ENCODE measurements around the gene POLN. TPM values are rescaled to one million over a fixed set of nuclear protein-coding genes. Genes with fewer than 3 reads are reported as not detected.
A peak's percentile ranks its signal among the peaks of the same experiment; 100 is the strongest.

The POLN gene
- total RNA-seq, 2 donors from 2014 or later, result 1.6 to 2.8 TPM

- Histone ChIP-seq H3K4me1 (peaks cover 10% of the 10 kb centered on the region), H3K27ac (no peak overlapping the region), H3K9ac (ENCODE audit: low read depth in 2 of 2, low read length in 2 of 2) (peak overlapping the region in 1 of 2 donors; percentile 77), H3K4me3 (no peak overlapping the region), H3K36me3 (no peaks in the 10 kb centered on the region), H3K27me3 (no peaks in the 10 kb centered on the region), H3K9me3 (no peaks in the 10 kb centered on the region)
- no peak for DNase-seq
- TF ChIP-seq, protein P1, sequence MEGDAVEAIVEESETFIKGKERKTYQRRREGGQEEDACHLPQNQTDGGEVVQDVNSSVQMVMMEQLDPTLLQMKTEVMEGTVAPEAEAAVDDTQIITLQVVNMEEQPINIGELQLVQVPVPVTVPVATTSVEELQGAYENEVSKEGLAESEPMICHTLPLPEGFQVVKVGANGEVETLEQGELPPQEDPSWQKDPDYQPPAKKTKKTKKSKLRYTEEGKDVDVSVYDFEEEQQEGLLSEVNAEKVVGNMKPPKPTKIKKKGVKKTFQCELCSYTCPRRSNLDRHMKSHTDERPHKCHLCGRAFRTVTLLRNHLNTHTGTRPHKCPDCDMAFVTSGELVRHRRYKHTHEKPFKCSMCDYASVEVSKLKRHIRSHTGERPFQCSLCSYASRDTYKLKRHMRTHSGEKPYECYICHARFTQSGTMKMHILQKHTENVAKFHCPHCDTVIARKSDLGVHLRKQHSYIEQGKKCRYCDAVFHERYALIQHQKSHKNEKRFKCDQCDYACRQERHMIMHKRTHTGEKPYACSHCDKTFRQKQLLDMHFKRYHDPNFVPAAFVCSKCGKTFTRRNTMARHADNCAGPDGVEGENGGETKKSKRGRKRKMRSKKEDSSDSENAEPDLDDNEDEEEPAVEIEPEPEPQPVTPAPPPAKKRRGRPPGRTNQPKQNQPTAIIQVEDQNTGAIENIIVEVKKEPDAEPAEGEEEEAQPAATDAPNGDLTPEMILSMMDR (IDR thresholded peaks at IDR 0.05), result no peak
- intact Hi-C loops (cut with DNase I), result no loop called here
These were observed 17.8 kb upstream of the POLN start for GRCh38 chr4:2259541-2260343.

- DNase-seq, result peak; percentile 17
- no peak overlapping the region for H3K4me3 ChIP-seq
- H3K9me3 ChIP-seq, result no peaks in the 10 kb centered on the region
- no peaks in the 10 kb centered on the region for H3K27me3 ChIP-seq
- intact Hi-C loops (cut with DNase I), result no loop called here
- H3K27ac ChIP-seq, result no peak overlapping the region
- TF ChIP-seq, protein P1 (IDR thresholded peaks at IDR 0.05), result no peak
- H3K4me1 ChIP-seq, result peaks cover 10% of the 10 kb centered on the region
- peaks cover 4% of the 10 kb centered on the region for H3K36me3 ChIP-seq
- H3K9ac ChIP-seq (ENCODE audit: low read depth in 2 of 2, low read length in 2 of 2), result no peak overlapping the region
These were observed 17.2 kb upstream of the POLN start for GRCh38 chr4:2259036-2259540.

DNA sequence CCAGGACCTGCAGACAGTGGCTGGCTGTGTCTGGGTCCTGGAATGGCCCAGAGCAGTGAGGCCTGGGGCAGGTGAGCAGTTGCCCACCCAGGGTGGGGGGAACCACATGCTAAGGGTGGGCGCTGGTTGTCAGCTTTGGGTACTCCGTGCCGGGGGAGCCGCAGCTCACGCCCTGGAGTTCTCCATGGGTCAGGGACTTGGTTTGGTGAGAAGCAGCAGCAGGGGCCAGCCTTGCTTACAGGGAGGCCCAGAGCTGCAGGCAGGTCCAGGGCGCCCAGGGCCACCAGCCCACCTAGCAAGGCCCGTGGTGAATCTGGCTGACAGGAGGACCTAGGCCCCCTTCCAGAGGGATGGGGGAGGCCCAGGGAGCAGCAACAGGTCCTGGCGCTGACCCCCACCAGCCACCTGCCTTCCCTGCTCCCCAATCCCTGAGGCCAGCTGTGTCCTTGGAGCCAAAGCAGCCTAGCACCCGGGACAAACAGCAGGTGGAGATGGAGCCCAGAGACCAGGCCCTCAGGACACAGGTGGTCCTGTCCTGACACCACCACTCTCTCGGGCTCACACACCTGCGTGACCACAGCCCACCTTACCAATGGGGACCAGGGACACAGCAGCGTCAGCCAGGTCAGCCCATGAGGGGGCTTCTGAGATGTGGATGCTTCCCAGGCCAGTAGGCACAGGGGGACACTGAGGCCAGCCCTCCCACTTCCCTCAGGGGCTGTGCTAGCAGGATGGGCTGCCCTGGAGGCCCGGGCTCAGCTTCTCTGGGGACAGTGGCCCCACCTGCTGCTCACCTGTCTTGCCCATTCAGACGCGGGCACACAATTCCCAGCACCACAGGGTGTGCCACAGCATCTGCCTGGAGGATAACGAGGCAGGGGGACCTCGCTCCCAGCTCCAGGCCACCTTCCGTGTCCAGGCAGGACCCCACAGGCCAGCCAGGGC, 16.4 kb upstream of the POLN start:
- Histone ChIP-seq H3K27ac (no peak overlapping the region), H3K4me1 (peaks cover 10% of the 10 kb centered on the region), H3K9me3 (no peaks in the 10 kb centered on the region), H3K36me3 (peaks cover 4% of the 10 kb centered on the region), H3K27me3 (no peaks in the 10 kb centered on the region), H3K9ac (ENCODE audit: low read depth in 2 of 2, low read length in 2 of 2) (peak overlapping the region in 1 of 2 donors; percentile 28), H3K4me3 (no peak overlapping the region)
- peak; percentile 17 for DNase-seq
- TF ChIP-seq, protein P1 (IDR thresholded peaks at IDR 0.05), result no peak
- intact Hi-C loops (cut with DNase I), result no loop called here

DNA sequence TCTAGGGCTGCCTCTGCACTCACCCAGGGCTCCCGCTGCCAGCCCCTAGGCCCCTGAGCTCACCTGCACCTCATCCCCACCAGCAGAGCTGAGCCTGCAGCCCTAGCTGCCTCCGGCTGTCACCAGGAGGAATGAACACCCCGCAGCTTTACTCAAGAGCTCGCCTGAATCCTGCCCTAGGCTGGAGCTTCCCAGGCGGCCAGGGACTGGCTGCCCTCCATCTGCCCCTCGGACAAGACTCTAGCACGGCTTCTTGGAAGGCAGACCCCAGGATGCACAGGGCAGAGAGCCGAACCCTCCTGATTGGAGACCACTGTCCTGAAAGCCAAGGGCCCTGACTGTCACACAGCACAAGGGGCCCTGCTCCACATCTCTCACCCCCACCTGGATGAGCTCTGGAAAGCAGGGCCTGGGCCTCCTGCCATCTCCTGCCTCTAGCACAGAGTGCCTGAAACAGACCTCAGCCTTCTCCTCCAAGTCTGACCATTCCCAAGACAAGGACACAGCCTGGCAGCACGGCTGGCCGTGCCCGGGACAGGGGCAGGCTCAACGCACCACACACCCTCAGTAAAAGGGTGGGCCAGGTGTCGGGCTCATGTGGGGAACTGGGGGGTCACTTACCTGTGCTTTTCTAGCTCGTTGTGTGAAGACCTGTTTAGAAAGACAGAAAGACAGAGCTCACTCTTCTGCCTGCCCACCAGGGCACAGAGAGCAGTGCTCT, 15.6 kb upstream of the POLN start:
- peak overlapping the region in 1 of 2 donors; percentile 28 for H3K9ac ChIP-seq (ENCODE audit: low read depth in 2 of 2, low read length in 2 of 2)
- peaks cover 10% of the 10 kb centered on the region for H3K4me1 ChIP-seq
- H3K9me3 ChIP-seq, result no peaks in the 10 kb centered on the region
- no peaks in the 10 kb centered on the region for H3K27me3 ChIP-seq
- intact Hi-C loops (cut with DNase I), result no loop called here
- H3K36me3 ChIP-seq, result peaks cover 4% of the 10 kb centered on the region
- no peak overlapping the region for H3K4me3 ChIP-seq
- DNase-seq, result peak; percentile 15
- TF ChIP-seq, protein P1 (IDR thresholded peaks at IDR 0.05), result no peak
- no peak overlapping the region for H3K27ac ChIP-seq

DNA sequence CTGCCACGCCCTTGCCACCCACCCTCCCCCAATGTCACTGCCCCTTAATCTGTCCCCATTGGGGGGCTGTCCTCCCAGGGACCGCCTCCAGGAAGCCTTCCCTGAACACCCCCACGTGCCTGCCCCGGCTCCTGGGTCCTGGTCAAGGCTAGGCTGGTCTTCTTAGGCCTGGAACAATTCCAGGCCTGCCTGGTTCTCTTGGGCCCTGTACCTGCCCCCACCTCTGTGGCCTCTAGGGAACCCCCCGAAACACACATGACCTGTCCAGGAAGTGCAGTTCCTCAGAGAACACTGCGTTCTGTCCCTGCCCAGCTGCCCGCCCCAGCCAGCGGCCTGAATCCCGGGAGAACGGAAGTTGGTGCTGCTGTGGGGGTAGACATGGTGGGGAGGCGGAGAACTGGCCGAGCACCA, 14.9 kb upstream of the POLN start:
- DNase-seq, result peak; percentile 18
- Histone ChIP-seq H3K36me3 (peaks cover 9% of the 10 kb centered on the region), H3K4me3 (no peak overlapping the region), H3K27ac (peak overlapping the region; percentile 4), H3K9ac (ENCODE audit: low read depth in 2 of 2, low read length in 2 of 2) (no peak overlapping the region), H3K9me3 (no peaks in the 10 kb centered on the region), H3K4me1 (peaks cover 10% of the 10 kb centered on the region), H3K27me3 (no peaks in the 10 kb centered on the region)
- intact Hi-C loops (cut with DNase I), result no loop called here
- TF ChIP-seq, protein P1 (IDR thresholded peaks at IDR 0.05), result no peak
